Mononuclear cell (primary cell): Measurements from ENCODE around the gene NECAB2. TPM values are rescaled to one million over a fixed set of nuclear protein-coding genes. Genes with fewer than 3 reads are reported as not detected.
"Not testable (repeated sequence)": the region's sequence is repeated elsewhere in the genome, so short reads cannot be mapped to it uniquely, and the experiment has no call there.

ENCODE experiments used
- H3K27me3 ChIP-seq: 2 replicates; pipeline ENCODE4 v1.6.0; 2011; ENCODE audit warnings: low read length, control low read depth; ENCODE audit not compliant: insufficient read depth
- H3K4me1 ChIP-seq: 2 replicates; pipeline ENCODE4 v1.5.1; 2011; ENCODE audit warnings: mild to moderate bottlenecking, low read length, control low read depth; ENCODE audit not compliant: insufficient read depth
- H3K4me3 ChIP-seq: 2 replicates; pipeline ENCODE4 v1.5.1; 2011; ENCODE audit warnings: mild to moderate bottlenecking, low read length, moderate library complexity
- H3K9me3 ChIP-seq: 2 replicates; pipeline ENCODE4 v1.5.1; 2011; ENCODE audit warnings: low read depth, mild to moderate bottlenecking, control low read depth, low read length
- total RNA-seq: library from RNA; depleted of rRNA; stranded (reverse); fragments of >200 nt; gene quantifications from one replicate; pipeline ENCODE4 v1.2.3, GENCODE V29; 2012

Gene NECAB2
- total RNA-seq, 1 donor, result not detected

- Histone ChIP-seq H3K4me1 (peaks cover 9% of the 10 kb centered on the region), H3K27me3 (no peaks in the 10 kb centered on the region), H3K4me3 (no peak overlapping the region), H3K9me3 (no peaks in the 10 kb centered on the region)
These were observed 25.1 kb upstream of the NECAB2 start for GRCh38 chr16:83942815-83943515.

GRCh38 chr16:83943516-83944050 lies 24.5 kb upstream of the NECAB2 start:
- Histone ChIP-seq H3K9me3 (no peaks in the 10 kb centered on the region), H3K27me3 (no peaks in the 10 kb centered on the region), H3K4me3 (no peak overlapping the region), H3K4me1 (peaks cover 9% of the 10 kb centered on the region)

- H3K27me3 ChIP-seq, result no peaks in the 10 kb centered on the region
These were observed 22.5 kb upstream of the NECAB2 start for GRCh38 chr16:83945587-83945986.

GRCh38 chr16:83946154-83946780 lies 21.8 kb upstream of the NECAB2 start:
- no peaks in the 10 kb centered on the region for H3K9me3 ChIP-seq
- H3K4me3 ChIP-seq, result no peak overlapping the region
- no peaks in the 10 kb centered on the region for H3K27me3 ChIP-seq
- H3K4me1 ChIP-seq, result no peaks in the 10 kb centered on the region

More at GRCh38 chr16:83945587-83945986, 22.5 kb upstream of the NECAB2 start:
- H3K9me3 ChIP-seq, result no peaks in the 10 kb centered on the region
- H3K4me3 ChIP-seq, result no peak overlapping the region
- no peaks in the 10 kb centered on the region for H3K4me1 ChIP-seq

- H3K4me3 ChIP-seq, result no peak overlapping the region
- no peaks in the 10 kb centered on the region for H3K4me1 ChIP-seq
- no peaks in the 10 kb centered on the region for H3K27me3 ChIP-seq
- H3K9me3 ChIP-seq, result no peaks in the 10 kb centered on the region
These were observed 21.1 kb upstream of the NECAB2 start for GRCh38 chr16:83946781-83947566.

- Histone ChIP-seq H3K4me3 (no peak overlapping the region), H3K4me1 (peaks cover 4% of the 10 kb centered on the region), H3K27me3 (no peaks in the 10 kb centered on the region), H3K9me3 (no peaks in the 10 kb centered on the region)
These were observed 20.3 kb upstream of the NECAB2 start for GRCh38 chr16:83947642-83948234.

GRCh38 chr16:83948914-83949723 lies 18.9 kb upstream of the NECAB2 start:
- Histone ChIP-seq H3K4me3 (no peak overlapping the region), H3K27me3 (peaks cover 6% of the 10 kb centered on the region), H3K4me1 (peaks cover 18% of the 10 kb centered on the region), H3K9me3 (no peaks in the 10 kb centered on the region)

GRCh38 chr16:83949724-83950001 lies 18.4 kb upstream of the NECAB2 start:
- H3K4me3 ChIP-seq, result no peak overlapping the region
- peaks cover 23% of the 10 kb centered on the region for H3K4me1 ChIP-seq
- H3K9me3 ChIP-seq, result no peaks in the 10 kb centered on the region
- peaks cover 10% of the 10 kb centered on the region for H3K27me3 ChIP-seq

- not testable (repeated sequence) for H3K4me3 ChIP-seq, H3K9me3 ChIP-seq
- Histone ChIP-seq H3K27me3 (peaks cover 12% of the 10 kb centered on the region), H3K4me1 (peaks cover 24% of the 10 kb centered on the region)
These were observed 17.1 kb upstream of the NECAB2 start for GRCh38 chr16:83950862-83951399.

GRCh38 chr16:83951544-83951943 lies 16.5 kb upstream of the NECAB2 start:
- H3K4me3 ChIP-seq, result no peak overlapping the region
- H3K9me3 ChIP-seq, result no peaks in the 10 kb centered on the region
- H3K4me1 ChIP-seq, result peaks cover 24% of the 10 kb centered on the region
- peaks cover 12% of the 10 kb centered on the region for H3K27me3 ChIP-seq

GRCh38 chr16:83952587-83952939 lies 15.5 kb upstream of the NECAB2 start:
- Histone ChIP-seq H3K4me1 (peaks cover 24% of the 10 kb centered on the region), H3K4me3 (no peak overlapping the region), H3K9me3 (no peaks in the 10 kb centered on the region)

GRCh38 chr16:83952940-83953795 lies 14.9 kb upstream of the NECAB2 start, which contains the start of gene OSGIN1:
Gene OSGIN1, plus strand, starts transcription at chr16:83953240. Its CDS starts 4,432 bp downstream, at chr16:83957672.
- Histone ChIP-seq H3K9me3 (no peaks in the 10 kb centered on the region), H3K4me1 (peaks cover 24% of the 10 kb centered on the region), H3K27me3 (peaks cover 12% of the 10 kb centered on the region), H3K4me3 (peak within 1 kb of the TSS; percentile 38)

More at GRCh38 chr16:83952587-83952939, 15.5 kb upstream of the NECAB2 start:
- peaks cover 12% of the 10 kb centered on the region for H3K27me3 ChIP-seq

GRCh38 chr16:83953796-83954576 lies 14.1 kb upstream of the NECAB2 start:
- Histone ChIP-seq H3K4me3 (peak overlapping the region; percentile 38), H3K4me1 (peaks cover 24% of the 10 kb centered on the region), H3K27me3 (peaks cover 12% of the 10 kb centered on the region), H3K9me3 (no peaks in the 10 kb centered on the region)
